NOMO-1 (cell line): ENCODE results near the gene CCL27.

ENCODE experiments used
- DNase-seq, 2 experiments: peaks; one replicate each; lab custom pipeline; 2025; ENCODE audit not compliant: unreplicated experiment in 2 of 2; lab: John Stamatoyannopoulos, UW

CCL27 gene

GRCh38 chr9:34662526-34663302, at the start of gene CCL27:
TSS of gene CCL27 (minus strand) at chr9:34662657. CDS start at chr9:34662633, 24 bp downstream.
- no peak for DNase-seq

- DNase-seq, result no peak
These were observed 49.7 kb upstream of the CCL27 start for GRCh38 chr9:34712140-34712539.

- no peak for DNase-seq
These were observed 47.6 kb upstream of the CCL27 start, which contains the start of gene CCL21 for GRCh38 chr9:34710023-34710422. TSS of gene CCL21 (minus strand) at chr9:34710136. CDS start at chr9:34710066, 70 bp downstream.

GRCh38 chr9:34709196-34709978, 46.9 kb upstream of the CCL27 start:
- DNase-seq, result no peak

GRCh38 chr9:34707130-34707529, 44.7 kb upstream of the CCL27 start:
- DNase-seq, result no peak

- DNase-seq, result peak; percentile 47 to 82
These were observed 39.6 kb upstream of the CCL27 start for GRCh38 chr9:34701769-34702736.

- peak; percentile 63 to 68 for DNase-seq
These were observed 38.7 kb upstream of the CCL27 start for GRCh38 chr9:34701023-34701768.

GRCh38 chr9:34694811-34695210, 32.4 kb upstream of the CCL27 start:
- no peak for DNase-seq

GRCh38 chr9:34693560-34693959, 31.1 kb upstream of the CCL27 start:
- no peak for DNase-seq

- DNase-seq, result no peak
These were observed 29.5 kb upstream of the CCL27 start for GRCh38 chr9:34691936-34692315.

- peak; percentile 14 to 19 for DNase-seq
These were observed 28.8 kb upstream of the CCL27 start, which contains the start of gene CCL19 for GRCh38 chr9:34690983-34691935. TSS of gene CCL19 (minus strand) at chr9:34691276. CDS start at chr9:34691139, 137 bp downstream.

GRCh38 chr9:34689512-34689911, 27.1 kb upstream of the CCL27 start:
- no peak for DNase-seq

- DNase-seq, result no peak
These were observed 26.6 kb upstream of the CCL27 start for GRCh38 chr9:34689116-34689470.

- no peak for DNase-seq
These were observed 26.1 kb upstream of the CCL27 start for GRCh38 chr9:34688329-34689115.

GRCh38 chr9:34687276-34688030, 25.0 kb upstream of the CCL27 start:
- DNase-seq, result no peak

- peak in 1 of 2 experiments; percentile 41 for DNase-seq
These were observed 24.3 kb upstream of the CCL27 start for GRCh38 chr9:34686732-34687131.

- no peak for DNase-seq
These were observed 23.8 kb upstream of the CCL27 start for GRCh38 chr9:34686231-34686630.
